A549 (cell line): ENCODE data around the gene RECK.

Experiments used
- EP300 ChIP-seq, 2 experiments: fragments of >200 bp; sonication (Bioruptor Twin); formaldehyde crosslinking; IDR thresholded peaks; 2 replicates in 1 of 2; 3 replicates in 1 of 2; pipeline ENCODE4 v1.6.1; 2016 to 2017
- POLR2A ChIP-seq: IDR thresholded peaks from 2 replicates; pipeline ENCODE4 v1.6.1; 2012; ENCODE audit warnings: mild to moderate bottlenecking, low read length
- RCOR1 ChIP-seq: fragments of 150-350 bp; IDR thresholded peaks from 2 replicates; pipeline ENCODE4 v1.6.1; 2014; ENCODE audit warnings: antibody characterized with exemption, low read length, low read depth
- RFX5 ChIP-seq: fragments of 450-650 bp; IDR thresholded peaks from 2 replicates; pipeline ENCODE4 v1.7.1; 2014; ENCODE audit warnings: antibody characterized with exemption, mild to moderate bottlenecking, moderate library complexity
- TF ChIP-seq, protein P1 (sequence below): fragments of >200 bp; sonication (Bioruptor Twin); formaldehyde crosslinking; IDR thresholded peaks from 3 replicates; pipeline ENCODE4 v1.5.1; 2016

DNA sequence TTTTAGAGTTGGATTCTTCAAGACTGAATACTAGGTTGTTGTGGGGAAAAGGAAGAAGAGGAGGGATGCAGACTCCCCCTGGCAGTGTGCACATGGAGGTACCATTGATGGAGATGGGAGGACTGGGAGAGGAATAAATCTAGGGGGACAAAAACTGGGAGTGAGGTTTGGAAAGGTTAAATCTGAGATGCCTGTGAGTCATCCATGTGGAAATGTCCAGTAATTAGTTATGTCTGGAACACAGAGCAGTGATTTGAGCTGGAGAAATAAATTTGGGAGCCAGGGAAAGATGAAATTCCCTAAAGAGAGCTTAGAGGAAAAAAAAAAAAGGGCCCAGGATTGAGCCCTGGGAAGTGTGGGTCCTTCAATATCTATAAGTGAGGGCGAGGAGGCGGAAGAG lies 124.5 kb downstream of the RECK start:
- TF ChIP-seq, protein P1, sequence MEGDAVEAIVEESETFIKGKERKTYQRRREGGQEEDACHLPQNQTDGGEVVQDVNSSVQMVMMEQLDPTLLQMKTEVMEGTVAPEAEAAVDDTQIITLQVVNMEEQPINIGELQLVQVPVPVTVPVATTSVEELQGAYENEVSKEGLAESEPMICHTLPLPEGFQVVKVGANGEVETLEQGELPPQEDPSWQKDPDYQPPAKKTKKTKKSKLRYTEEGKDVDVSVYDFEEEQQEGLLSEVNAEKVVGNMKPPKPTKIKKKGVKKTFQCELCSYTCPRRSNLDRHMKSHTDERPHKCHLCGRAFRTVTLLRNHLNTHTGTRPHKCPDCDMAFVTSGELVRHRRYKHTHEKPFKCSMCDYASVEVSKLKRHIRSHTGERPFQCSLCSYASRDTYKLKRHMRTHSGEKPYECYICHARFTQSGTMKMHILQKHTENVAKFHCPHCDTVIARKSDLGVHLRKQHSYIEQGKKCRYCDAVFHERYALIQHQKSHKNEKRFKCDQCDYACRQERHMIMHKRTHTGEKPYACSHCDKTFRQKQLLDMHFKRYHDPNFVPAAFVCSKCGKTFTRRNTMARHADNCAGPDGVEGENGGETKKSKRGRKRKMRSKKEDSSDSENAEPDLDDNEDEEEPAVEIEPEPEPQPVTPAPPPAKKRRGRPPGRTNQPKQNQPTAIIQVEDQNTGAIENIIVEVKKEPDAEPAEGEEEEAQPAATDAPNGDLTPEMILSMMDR = no peak
- TF ChIP-seq RFX5 (no peak), EP300 (IDR thresholded peaks at IDR 0.05) (no peak), POLR2A (no peak), RCOR1 (no peak)
